Right forelimb (tissue), 1 donor: Measurements from ENCODE around the gene ABI1.
A peak's percentile ranks its signal among the peaks of the same experiment; 100 is the strongest.
"Not testable (repeated sequence)": the region's sequence is repeated elsewhere in the genome, so short reads cannot be mapped to it uniquely, and the experiment has no call there.

ENCODE experiments used
- DNase-seq: peaks from one replicate; pipeline ENCODE4 v3.0.0-alpha.2; 2018

ABI1 gene

DNA sequence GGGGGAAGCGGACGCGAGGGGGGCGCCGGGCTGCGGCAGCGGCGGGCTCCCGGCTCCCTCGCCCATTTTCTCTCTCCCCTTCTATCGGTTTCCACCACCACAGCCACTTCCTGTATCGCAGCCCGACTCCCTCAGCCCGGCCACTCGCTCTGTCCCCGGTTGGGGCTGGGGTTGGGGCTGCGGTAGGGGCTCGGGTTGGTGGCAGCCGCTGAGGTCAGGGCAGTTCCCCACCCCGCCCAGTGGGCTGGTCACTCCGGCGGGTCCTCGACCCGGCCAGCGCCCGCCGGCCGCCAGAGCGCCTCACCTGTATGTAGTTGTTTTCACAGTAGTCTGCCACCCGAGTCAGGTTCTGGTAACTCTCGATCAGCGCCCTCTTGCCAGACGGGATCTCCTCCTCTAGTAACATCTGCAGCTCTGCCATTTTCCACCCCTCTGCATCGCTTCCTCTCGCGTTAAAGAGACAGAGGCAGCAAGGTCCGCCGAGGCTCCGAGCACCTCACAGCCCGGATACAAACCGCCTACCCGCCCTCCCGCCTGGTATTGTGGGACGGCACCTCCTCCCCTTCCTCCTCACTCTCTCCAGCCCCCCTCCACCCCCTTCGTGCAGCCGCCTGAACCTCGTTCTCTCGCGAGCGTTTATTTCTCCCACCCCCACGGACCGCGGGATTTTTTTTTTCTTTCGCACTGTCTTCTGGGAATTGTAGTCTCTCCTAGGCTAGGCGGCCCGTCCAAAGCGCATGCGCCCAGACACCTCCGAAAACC, at the start of gene ABI1:
Gene ABI1, minus strand, starts transcription at position 516 of the 762 bp plus-strand sequence. Its CDS starts 95 bp downstream, at position 421.
- DNase-seq, result peak; percentile 97

GRCh38 chr10:26909753-26910152, 49.0 kb upstream of the ABI1 start:
- no peak for DNase-seq

GRCh38 chr10:26905253-26905781, 44.6 kb upstream of the ABI1 start:
- DNase-seq, result not testable (repeated sequence)

GRCh38 chr10:26903431-26904217, 42.9 kb upstream of the ABI1 start:
- no peak for DNase-seq

DNA sequence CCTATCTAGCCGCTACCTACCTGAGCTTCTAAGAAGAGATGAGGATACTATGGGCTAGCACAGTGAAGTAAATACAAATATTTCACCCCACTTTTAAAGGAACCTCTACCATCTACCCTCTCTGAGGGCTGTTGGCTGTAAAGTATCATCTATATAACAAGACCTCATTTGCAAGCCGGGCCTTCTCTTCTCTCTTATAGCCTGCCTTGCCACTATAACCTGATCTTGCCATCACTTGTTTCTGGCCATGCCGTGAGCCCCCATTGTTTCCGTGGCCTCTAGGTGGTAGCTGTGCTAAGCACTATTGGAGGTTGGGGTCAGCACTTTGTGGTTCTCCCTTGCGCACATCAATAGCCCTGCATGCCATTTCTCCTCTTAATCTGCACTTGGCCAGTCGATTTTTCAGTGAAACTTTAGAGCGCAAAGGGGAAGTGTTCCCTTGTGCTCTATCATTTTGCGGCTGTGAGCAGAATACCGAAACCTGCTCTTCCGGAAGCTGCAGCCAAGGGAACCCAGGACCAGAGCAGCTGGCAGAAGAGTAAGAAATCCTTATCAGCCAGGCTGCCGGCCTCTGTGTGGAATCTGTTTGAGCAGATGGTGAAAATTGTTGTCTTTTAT, 31.7 kb upstream of the ABI1 start:
- not testable (repeated sequence) for DNase-seq

DNA sequence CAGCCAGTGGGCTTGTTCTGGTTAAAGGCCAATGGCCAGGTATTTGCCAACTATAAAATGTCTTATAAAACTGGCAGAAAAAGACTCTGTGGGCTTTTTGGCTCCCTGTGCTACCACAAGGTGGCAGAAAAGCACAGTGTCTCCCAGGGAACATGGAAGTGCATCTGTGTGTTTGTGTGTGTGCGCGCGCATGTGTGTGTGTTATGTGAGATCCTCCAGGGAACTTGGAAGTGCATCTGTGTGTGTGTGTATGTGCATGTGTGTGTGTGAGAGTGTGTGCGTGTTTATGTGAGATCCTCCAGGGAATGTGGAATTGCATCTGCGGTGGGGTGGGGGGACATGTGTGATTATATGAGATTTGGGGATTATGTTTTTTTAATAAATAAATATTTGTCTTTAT, 30.2 kb upstream of the ABI1 start:
- peak; percentile 62 for DNase-seq

- DNase-seq, result no peak
Measured at GRCh38 chr10:26887611-26888215, 27.0 kb upstream of the ABI1 start.

DNA sequence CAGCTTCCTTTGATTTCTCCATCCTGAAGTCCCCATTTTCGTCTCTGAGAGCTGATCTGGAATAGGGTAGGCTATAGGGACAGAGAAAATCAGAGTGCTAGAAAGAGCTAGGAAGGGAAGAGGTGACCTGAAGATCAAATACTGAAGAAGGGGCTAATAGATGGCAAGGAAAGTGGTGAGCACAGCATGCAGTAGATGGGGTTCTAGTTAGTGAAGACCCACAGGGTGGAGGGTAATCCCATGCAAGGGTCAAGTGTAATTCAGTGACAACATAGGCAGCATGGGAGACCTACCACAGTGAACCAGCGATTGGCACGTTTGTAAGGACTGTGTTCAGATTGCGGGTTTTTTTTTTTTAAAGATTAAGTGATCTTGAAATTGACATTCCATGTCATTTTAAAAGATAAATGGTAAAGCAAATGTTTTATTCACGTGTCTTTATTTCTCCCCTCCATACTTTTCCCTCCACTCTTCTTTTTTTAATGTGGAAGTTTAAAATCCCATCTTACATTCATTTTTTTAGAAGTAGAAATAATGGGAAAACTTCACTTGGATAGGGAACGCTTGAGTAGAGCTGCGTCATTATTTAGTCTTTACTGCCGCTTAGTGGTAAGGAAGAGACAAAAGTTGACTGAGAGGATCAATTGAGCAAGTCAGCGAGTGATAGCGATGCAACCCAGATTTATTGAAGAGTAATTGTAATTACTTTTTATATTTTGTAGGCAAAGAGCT, 21.0 kb upstream of the ABI1 start:
- no peak for DNase-seq

DNA sequence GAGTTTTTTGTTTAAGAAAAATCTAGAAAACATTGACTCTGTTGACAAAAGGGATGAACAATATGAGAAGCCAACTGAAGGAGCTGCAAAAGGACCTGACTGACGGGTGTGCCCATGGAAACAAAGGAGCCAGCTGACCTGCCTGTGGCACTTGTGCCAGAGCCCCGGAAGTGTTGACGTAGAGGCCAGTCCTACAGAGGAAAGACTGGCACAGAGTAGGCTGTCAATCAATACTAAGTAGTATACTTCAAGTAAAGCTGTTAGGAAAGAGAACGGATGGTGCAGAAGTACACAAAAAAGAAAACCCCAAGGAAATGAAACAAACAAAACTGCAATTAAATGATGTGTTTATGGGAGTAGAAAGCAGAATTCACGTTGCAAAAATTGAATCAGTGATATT, 19.0 kb upstream of the ABI1 start:
- DNase-seq, result no peak

DNA sequence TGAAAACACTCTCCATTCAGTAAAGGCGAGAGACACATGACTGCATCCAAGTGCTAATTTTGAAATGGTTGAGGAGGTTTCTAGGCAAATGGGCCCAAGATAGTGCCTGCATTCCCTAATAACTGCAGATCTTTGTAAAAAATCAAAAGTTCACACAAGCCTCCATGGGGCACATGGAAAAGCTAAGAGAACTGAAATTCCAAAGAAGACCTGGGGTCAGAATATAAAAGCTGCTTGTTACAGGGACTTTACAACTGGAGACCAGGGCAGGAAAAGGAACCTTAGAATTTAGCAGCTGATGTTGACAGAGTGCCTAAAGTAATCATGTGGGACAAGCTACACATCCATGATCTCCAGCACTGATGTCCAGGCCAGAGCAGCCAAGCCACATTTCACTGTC, 10.0 kb upstream of the ABI1 start:
- no peak for DNase-seq

GRCh38 chr10:26869528-26869927, 8.8 kb upstream of the ABI1 start:
- no peak for DNase-seq

DNA sequence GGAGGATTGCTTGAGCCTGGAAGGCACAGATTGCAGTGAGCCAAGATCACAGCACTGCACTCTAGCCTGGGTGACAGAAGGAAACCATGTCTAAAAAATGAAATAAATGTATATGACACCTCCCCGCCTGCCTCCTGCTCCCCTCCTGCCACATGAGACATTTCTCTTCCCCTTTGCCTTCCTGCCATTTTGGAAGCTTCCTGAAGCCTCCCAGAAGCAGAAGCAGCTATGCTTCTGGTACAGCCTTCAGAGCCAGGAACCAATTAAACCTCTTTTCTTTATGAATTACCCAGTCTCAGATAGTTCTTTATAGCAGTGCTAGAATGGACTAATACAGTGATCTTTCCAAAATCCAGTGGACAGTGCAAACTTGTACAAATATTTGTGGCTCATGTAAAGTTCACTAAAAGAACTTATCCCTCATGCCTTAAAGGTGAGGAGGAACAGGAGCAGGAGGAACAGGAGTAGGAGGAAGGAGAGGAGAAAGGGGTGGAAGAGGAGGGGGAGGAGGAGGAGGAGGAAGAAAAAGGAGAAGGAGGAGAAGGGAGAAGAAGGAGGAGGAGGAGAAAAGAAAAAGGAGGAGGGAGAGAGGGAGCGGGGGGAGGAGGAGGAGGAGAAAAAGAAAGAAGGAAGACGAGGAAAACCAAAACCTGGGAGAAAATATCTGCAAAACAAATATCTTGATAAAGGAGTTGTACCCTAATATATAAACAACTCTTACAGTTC, 2.8 kb upstream of the ABI1 start:
- no peak for DNase-seq

DNA sequence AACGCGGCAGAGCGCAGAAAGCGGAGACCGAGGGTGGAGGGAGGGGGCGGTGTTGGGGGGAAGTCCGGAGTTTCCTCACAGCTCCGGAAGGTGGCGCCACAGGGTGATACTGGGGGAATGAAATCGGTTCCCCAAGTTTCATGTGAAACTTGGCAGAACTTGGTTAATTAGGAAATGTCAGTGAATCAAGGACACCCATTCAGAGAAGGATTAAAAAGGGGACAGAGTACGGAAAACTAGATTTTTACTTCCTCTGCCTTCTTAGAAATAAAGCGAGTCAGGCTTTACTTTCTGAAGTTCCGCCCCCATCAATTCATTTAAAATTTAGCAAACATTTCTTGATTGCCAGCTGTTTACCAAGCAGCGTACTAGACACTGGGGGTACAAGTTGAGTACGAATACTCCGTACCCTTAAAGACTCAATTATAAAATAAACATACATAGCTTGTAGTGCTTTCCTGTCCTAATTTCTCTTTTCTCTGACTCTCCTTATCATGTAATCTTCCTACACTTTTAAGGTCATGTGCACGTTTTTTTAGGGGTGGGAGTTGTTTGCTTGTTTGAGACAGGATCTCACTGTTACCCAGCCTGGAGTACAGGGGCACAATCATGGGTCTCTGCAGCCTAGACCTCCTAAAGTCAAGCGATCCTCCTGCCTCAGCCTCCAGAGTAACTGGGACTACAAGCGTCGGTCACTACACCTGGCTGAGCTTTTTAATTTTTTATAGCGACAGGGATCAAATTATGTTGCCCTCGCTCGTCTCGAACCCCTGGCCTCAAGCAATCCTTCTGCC, 644 bp upstream of the ABI1 start:
- DNase-seq, result no peak

- peak; percentile 82 for DNase-seq
Measured at GRCh38 chr10:26860102-26860442, 686 bp downstream of the ABI1 start.

GRCh38 chr10:26859241-26860101, 1.3 kb downstream of the ABI1 start:
- DNase-seq, result no peak

DNA sequence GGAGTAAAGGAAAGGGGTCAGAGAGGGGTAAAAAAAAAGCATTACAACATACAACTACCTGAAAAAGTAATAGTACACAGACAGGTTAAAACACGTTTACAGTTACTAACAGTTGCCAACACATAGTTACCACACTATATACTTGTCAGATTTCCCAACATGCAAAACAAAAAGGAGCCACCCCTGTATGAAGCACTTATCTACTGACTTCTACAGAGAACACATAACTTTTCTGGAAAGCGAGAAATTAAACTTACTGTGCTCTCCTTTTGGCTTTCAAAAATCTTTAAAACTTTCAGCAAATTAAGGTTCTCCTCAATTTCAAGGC, 2.1 kb downstream of the ABI1 start:
- no peak for DNase-seq

DNA sequence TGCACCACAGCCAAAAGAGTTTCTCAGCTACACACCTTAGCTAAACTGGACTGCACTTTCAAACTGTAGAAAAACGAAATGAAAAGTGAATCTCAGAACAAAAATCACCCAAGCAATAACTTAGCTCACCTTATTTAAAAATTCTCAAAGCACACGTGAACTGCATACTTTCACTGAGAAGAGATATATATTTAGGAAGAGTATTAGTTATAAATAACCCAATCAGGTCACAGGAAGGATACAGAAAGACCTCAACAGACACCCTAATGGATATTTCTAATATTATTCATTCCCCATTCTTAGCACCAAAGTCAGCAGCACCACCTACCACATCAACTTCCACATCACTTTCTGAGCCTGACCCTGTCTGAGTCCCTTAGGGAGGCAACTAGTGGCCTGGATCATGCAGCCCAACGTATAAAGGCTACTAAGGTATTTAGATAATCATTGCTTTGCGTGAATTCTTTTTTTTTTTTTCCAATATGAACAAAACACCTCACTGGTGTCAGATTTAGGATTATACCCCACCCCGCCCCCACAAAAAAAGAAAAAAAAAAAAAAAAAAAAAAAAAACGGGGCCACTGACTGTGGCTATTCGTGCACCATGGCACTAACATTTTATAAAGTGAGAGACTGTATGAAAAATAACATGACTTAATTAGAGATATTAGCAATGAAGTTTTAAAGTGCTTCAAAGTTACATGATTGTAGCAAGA, 2.6 kb downstream of the ABI1 start:
- no peak for DNase-seq

- not testable (repeated sequence) for DNase-seq
Measured at GRCh38 chr10:26857553-26857952, 3.2 kb downstream of the ABI1 start.

DNA sequence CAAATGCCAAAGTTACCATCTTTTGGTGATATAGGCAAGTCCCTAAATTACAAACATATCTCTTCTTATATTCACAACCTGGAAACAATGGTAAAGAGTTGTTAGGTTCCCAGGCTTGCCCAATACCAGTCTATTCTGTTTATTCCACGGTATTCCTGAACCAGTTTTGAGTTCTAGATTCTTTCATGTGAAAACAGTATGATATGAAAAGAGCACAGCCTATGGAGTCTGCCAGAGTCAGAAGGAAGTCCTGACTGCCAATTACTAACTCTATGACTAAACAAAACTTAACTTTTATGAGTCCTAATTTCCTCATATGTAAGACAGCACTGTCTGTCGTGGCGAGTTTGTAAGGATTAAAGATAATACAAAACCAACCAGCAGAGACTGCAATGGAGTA, 5.6 kb downstream of the ABI1 start:
- no peak for DNase-seq
